Adipocyte (in vitro differentiated cells): ENCODE measurements around the gene STMN1.

Experiments
- DNase-seq: peaks from one replicate; pipeline ENCODE4 v3.0.0-alpha.2; 2015; ENCODE audit warnings: low read depth
- H3K27me3 ChIP-seq: replicated peaks from 2 replicates; pipeline ENCODE4 v1.7.0; 2013; ENCODE audit warnings: mild to moderate bottlenecking, low read length, moderate library complexity; ENCODE audit not compliant: control insufficient read depth, insufficient read depth
- H3K36me3 ChIP-seq: 2 replicates; pipeline ENCODE4 v1.7.0; 2013; ENCODE audit warnings: low read length, mild to moderate bottlenecking, moderate library complexity; ENCODE audit not compliant: control insufficient read depth, insufficient read depth, severe bottlenecking
- H3K4me1 ChIP-seq: 2 replicates; pipeline ENCODE4 v1.7.0; 2013; ENCODE audit warnings: mild to moderate bottlenecking, low read length, moderate library complexity; ENCODE audit not compliant: control insufficient read depth, insufficient read depth
- H3K4me3 ChIP-seq: 2 replicates; pipeline ENCODE4 v1.7.0; 2013; ENCODE audit warnings: mild to moderate bottlenecking, low read length, moderate library complexity
- H3K9ac ChIP-seq: 2 replicates; pipeline ENCODE4 v1.7.0; 2013; ENCODE audit warnings: mild to moderate bottlenecking, low read length, moderate library complexity
- H3K9me3 ChIP-seq: 2 replicates; pipeline ENCODE4 v1.7.0; 2013; ENCODE audit warnings: mild to moderate bottlenecking, low read length, moderate library complexity; ENCODE audit not compliant: control insufficient read depth

STMN1 gene

GRCh38 chr1:25866288-25866687, 39.9 kb downstream of the STMN1 start:
- H3K36me3 ChIP-seq = peaks cover 11% of the 10 kb centered on the region
- H3K9me3 ChIP-seq = no peaks in the 10 kb centered on the region
- DNase-seq = no peak
- no peak overlapping the region for H3K9ac ChIP-seq
- H3K27me3 ChIP-seq = no peaks in the 10 kb centered on the region
- H3K4me3 ChIP-seq = no peak overlapping the region
- H3K4me1 ChIP-seq = peaks cover 4% of the 10 kb centered on the region

- no peak for DNase-seq
- H3K36me3 ChIP-seq = peaks cover 11% of the 10 kb centered on the region
- H3K27me3 ChIP-seq = no peaks in the 10 kb centered on the region
- H3K4me1 ChIP-seq = peaks cover 6% of the 10 kb centered on the region
- H3K9me3 ChIP-seq = no peaks in the 10 kb centered on the region
- no peak overlapping the region for H3K4me3 ChIP-seq
- no peak overlapping the region for H3K9ac ChIP-seq
These were observed 41.8 kb downstream of the STMN1 start for GRCh38 chr1:25864434-25864833.

GRCh38 chr1:25863486-25864262, 42.5 kb downstream of the STMN1 start:
- DNase-seq = no peak
- Histone ChIP-seq H3K4me3 (no peak overlapping the region), H3K4me1 (peaks cover 11% of the 10 kb centered on the region), H3K9me3 (no peaks in the 10 kb centered on the region), H3K27me3 (no peaks in the 10 kb centered on the region), H3K36me3 (peaks cover 11% of the 10 kb centered on the region), H3K9ac (no peak overlapping the region)

- Histone ChIP-seq H3K27me3 (no peaks in the 10 kb centered on the region), H3K9ac (no peak overlapping the region), H3K9me3 (no peaks in the 10 kb centered on the region), H3K36me3 (peaks cover 9% of the 10 kb centered on the region), H3K4me1 (peaks cover 11% of the 10 kb centered on the region), H3K4me3 (no peak overlapping the region)
- DNase-seq = no peak
These were observed 43.3 kb downstream of the STMN1 start for GRCh38 chr1:25862785-25863485.

GRCh38 chr1:25861316-25862286, 44.6 kb downstream of the STMN1 start:
- no peak for DNase-seq
- Histone ChIP-seq H3K4me3 (no peak overlapping the region), H3K9ac (no peak overlapping the region), H3K4me1 (peaks cover 11% of the 10 kb centered on the region), H3K27me3 (no peaks in the 10 kb centered on the region), H3K36me3 (peaks cover 9% of the 10 kb centered on the region), H3K9me3 (no peaks in the 10 kb centered on the region)

GRCh38 chr1:25858906-25859789, 47.1 kb downstream of the STMN1 start, which contains the start of gene AUNIP:
AUNIP (minus strand) TSS chr1:25859457; CDS start chr1:25859357, 100 bp downstream.
- peaks cover 11% of the 10 kb centered on the region for H3K4me1 ChIP-seq
- peak within 1 kb of the TSS; percentile 96 for H3K9ac ChIP-seq
- peak; percentile 96 for DNase-seq
- no peaks in the 10 kb centered on the region for H3K27me3 ChIP-seq
- H3K9me3 ChIP-seq = no peaks in the 10 kb centered on the region
- peaks cover 9% of the 10 kb centered on the region for H3K36me3 ChIP-seq
- H3K4me3 ChIP-seq = peak within 1 kb of the TSS; percentile 93

- peak; percentile 23 for DNase-seq
- Histone ChIP-seq H3K36me3 (peaks cover 9% of the 10 kb centered on the region), H3K4me3 (peak overlapping the region; percentile 93), H3K9ac (peak overlapping the region; percentile 96), H3K4me1 (peaks cover 11% of the 10 kb centered on the region), H3K9me3 (no peaks in the 10 kb centered on the region), H3K27me3 (no peaks in the 10 kb centered on the region)
These were observed 47.7 kb downstream of the STMN1 start for GRCh38 chr1:25858494-25858893.

- H3K36me3 ChIP-seq = no peaks in the 10 kb centered on the region
- H3K4me3 ChIP-seq = no peak overlapping the region
- H3K9ac ChIP-seq = no peak overlapping the region
- no peaks in the 10 kb centered on the region for H3K9me3 ChIP-seq
- H3K27me3 ChIP-seq = no peaks in the 10 kb centered on the region
- peaks cover 11% of the 10 kb centered on the region for H3K4me1 ChIP-seq
- DNase-seq = no peak
These were observed 49.4 kb downstream of the STMN1 start for GRCh38 chr1:25856856-25857255.

GRCh38 chr1:25854554-25854953, 51.7 kb downstream of the STMN1 start:
- H3K9me3 ChIP-seq = no peaks in the 10 kb centered on the region
- no peak for DNase-seq
- no peaks in the 10 kb centered on the region for H3K36me3 ChIP-seq
- peaks cover 6% of the 10 kb centered on the region for H3K4me1 ChIP-seq
- no peak overlapping the region for H3K9ac ChIP-seq
- H3K4me3 ChIP-seq = no peak overlapping the region
- no peaks in the 10 kb centered on the region for H3K27me3 ChIP-seq
